OCI-LY3 (cell line): ENCODE data around the gene RPP14.

ENCODE experiments used
- EZH2phosphoT487 ChIP-seq: fragments of 200-600 bp; shearing (Covaris generic); IDR thresholded peaks from 2 replicates; pipeline ENCODE4 v1.6.1; 2018; ENCODE audit warnings: antibody characterized with exemption, mixed run types, low read depth
- TF ChIP-seq, protein P1 (sequence below): fragments of 200-600, 300-600 bp; sonication (generic); IDR thresholded peaks from 2 replicates; pipeline ENCODE4 v1.5.1; 2014; ENCODE audit warnings: antibody characterized with exemption, low read length, low read depth

DNA sequence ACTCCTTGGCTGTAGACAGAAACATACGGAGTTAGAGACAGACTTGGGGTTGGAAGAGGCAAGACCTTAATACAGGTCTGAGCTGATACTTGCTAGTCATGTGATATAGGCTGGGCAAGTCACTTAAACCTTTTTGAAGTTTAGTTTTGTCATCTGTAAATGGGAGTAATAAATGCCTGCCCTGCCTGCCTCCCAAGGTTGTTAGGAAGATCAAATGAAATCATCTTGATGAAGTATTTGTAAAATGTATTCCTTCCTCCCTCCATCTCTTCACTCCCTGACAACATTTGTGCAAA is 29.6 kb downstream of the RPP14 start:
- TF ChIP-seq, protein P1, sequence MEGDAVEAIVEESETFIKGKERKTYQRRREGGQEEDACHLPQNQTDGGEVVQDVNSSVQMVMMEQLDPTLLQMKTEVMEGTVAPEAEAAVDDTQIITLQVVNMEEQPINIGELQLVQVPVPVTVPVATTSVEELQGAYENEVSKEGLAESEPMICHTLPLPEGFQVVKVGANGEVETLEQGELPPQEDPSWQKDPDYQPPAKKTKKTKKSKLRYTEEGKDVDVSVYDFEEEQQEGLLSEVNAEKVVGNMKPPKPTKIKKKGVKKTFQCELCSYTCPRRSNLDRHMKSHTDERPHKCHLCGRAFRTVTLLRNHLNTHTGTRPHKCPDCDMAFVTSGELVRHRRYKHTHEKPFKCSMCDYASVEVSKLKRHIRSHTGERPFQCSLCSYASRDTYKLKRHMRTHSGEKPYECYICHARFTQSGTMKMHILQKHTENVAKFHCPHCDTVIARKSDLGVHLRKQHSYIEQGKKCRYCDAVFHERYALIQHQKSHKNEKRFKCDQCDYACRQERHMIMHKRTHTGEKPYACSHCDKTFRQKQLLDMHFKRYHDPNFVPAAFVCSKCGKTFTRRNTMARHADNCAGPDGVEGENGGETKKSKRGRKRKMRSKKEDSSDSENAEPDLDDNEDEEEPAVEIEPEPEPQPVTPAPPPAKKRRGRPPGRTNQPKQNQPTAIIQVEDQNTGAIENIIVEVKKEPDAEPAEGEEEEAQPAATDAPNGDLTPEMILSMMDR, result no peak
- no peak for TF ChIP-seq EZH2phosphoT487
